Hypothalamus (tissue), 51 donors: ENCODE data around the gene INCA1.

Experiments used
- DNase-seq, 51 donors: peaks; one replicate each; lab custom pipeline; 2025; lab: John Stamatoyannopoulos, UW

Gene INCA1

DNA sequence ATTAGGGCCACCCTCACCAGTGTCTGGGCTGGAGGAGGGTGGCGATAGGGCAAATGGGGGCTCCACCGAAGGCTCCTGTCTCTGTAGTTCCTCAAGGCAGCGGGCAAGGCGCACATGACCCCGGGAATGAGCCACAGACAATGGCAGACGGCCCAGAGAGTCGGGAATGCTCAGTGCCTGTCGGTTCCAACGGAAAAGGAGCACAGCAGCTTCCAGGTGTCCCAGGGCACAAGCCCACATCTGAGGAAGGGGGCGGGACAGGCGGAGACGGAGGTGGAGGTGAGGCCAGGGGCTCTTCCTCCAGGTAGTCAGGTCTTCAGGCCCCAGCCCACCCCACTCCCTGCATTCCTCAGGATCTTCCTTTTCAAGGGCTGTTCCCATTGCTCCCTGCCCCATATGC lies 24.6 kb downstream of the INCA1 start:
- no peak for DNase-seq

DNA sequence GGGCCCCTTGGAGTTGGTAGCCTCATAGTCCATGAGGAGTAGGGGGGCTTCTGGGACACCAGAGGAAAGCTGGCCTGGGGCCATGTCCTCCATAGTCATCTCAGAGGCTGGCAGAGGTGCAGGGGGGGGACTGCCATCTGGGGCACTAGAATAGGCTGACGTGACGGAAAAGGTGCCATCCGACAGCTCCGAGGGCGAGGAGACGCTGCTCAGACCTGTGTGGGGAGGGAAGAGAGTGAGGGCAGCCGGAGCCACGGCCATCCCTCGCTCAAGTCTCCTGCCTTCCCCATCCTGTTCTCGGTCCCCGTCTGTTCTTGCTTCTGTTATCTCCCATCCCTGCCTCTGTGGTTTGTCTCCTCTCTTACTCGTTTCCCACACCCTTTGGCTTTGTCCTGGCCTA lies 25.0 kb downstream of the INCA1 start:
- DNase-seq = no peak

DNA sequence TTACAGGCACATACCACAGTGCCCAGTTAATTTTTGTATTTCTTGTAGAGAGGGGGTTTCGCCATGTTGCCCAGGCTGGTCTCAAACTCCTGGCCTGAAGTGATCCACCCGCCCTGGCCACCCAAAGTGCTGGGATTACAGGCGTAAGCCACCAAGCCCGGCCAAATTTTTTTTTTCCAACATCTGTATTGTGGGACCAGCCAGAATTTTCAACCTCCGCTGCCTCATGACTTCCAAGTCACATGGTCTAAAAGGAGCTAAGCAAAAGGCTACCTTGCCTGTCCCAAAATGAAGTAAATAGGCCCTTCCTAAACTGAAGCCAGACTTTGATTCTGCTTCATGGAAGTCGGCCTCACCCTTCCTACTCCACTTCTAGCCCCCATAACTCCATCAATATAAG lies 25.5 kb downstream of the INCA1 start:
- no peak for DNase-seq

DNA sequence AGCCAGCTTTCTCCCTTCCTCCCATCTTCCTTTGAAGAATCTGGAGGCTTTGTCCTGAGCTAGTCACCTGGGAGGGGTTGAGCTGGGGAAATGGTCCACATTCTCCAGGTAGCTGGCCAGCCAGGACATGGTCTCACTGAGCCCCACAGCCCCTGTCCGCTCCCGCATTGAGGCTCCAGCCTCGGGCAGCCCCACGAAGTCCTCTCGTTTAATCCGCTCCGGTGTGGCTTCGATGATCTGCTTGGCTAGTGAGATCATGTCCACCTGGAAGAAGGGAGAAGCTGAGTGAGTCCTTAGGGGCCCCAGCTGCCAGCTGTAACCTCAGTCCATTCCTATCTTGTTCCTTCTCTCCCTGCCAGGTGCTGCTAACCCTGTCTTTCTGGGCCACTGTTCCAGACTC lies 27.0 kb downstream of the INCA1 start:
- no peak for DNase-seq

DNA sequence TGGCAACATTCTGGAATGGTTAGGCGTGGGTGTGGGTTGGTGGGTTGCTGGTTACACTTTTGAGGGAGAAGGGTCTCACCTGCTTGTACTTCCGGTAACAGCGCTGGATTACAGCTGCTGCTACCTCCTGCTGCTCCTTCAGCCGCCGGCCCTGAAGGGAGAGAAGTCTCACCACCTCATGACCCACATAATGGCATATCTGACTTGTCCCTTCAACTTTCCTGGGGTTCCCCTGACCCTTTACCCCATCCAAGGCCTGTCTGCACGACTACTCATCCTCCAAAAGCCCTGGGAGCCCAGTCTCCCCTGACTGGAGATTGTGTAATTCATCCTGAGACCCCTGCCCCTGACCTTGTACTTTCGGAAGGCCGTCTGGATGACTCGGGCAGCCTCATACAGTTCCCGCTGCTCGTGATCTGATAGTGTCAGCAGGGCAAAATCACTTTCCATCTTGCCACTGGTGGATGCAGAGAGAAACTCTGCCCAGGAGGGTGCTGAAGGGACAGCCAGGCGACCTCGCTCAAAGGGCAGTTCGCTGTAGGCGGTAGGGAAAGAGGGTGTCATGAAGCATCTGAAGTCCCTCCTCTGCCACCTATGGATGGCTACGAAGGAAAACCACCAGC lies 27.7 kb downstream of the INCA1 start:
- no peak for DNase-seq

DNA sequence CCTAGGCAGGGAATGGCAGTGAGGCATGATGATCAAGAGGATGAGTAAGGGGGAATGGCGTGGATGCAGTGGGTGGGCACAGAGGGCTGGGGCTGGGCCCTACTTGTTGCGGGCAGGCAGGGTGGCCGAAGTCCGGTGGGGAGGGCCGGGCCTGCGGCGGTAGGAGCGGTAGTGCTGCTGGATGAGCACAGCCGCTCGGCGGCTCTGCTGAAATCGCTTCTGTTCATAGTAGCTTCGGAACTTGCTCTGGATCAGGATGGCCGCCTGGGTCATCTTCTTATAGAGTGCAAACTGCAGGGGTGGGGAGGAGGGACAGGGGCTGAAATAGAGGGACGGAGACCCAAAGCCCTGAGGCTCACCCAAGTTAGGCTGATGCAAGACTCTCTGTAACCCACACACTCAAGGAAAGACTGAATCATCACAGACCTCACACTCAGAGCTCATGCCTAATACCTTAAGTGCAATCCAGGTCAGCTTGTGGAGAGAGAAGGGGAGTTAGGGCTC lies 28.2 kb downstream of the INCA1 start:
- DNase-seq = peak in 3 of 51 donors; percentile 4 to 30 (median 29)

DNA sequence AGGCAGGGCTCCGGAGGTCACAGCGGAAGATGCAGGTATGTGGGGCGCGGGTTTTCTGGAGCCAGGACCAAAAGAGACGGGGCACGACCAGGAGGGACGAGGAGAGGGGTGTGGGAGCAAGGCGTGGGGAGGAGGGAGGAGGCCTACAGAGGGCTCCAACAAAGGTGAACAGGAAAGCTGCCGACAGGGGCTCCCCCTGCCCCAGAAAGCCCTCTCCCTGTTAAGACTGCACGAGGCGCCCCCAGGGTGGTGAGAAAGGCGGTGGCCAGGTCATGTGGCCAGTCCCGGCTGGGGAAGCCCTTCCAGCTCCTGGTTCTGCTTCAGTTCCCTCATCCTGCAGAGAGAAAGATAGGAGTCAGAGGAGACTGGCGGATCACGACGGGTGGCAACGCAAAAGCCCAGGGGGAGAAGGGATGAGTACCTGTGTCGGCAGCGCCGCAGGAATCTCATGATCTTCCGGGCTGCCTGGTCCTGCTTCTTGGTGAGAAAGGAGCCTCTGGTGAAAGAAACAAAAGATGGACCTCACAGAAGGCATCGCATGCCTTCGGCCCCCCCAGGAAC lies 28.8 kb downstream of the INCA1 start:
- peak in 16 of 51 donors; percentile 15 to 45 (median 31) for DNase-seq

DNA sequence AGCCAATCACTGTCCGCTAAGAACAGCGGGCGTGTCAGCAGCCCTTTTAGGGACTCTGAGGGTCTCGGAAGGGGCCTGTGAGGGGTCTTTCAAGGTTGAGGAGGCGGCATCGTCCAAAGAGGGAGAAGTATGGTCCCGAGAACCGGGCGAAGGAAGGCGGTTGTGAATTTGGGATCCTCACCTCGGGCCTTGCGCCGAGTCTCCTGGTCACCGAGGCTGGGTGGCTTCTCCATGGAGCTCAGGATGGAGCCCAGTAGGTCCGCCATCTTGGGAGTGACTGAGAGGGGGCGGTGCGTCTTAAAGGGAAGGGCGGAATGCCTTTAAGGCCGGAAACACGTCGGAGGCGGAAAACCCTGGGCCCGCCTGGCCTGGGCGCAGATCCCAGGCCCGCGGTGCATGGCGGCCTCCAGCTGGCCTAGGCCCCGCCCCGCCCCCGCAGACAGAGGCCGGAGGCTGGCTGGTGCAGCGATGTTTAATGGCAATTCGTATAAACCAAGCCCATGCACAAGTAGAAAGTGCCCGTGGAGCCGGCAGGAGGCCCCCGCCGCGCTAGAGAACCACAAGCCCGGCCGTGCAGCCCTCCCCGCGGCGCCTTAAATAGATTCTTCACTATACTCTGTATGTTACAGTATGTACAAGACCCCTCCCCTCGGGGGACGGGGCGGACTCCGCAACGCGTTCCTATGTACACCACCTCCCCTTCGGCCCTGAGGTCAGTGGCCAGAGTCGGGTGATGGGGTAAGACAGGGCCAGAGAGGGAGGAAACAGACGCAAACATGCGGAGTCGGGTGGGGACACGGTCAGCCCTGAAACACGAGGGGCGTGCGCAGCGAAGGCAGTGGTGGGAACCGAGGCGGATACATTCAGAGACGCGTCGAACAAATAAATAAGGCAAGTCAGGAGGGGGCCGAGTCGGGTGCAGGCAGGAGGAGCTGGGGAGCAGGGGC lies 29.5 kb downstream of the INCA1 start, which contains the start of gene SPAG7:
TSS of gene SPAG7 (minus strand) at position 279 of the 947 bp plus-strand sequence. CDS start at position 266, 13 bp downstream.
- DNase-seq = peak; percentile 89 to 100 (median 96)

DNA sequence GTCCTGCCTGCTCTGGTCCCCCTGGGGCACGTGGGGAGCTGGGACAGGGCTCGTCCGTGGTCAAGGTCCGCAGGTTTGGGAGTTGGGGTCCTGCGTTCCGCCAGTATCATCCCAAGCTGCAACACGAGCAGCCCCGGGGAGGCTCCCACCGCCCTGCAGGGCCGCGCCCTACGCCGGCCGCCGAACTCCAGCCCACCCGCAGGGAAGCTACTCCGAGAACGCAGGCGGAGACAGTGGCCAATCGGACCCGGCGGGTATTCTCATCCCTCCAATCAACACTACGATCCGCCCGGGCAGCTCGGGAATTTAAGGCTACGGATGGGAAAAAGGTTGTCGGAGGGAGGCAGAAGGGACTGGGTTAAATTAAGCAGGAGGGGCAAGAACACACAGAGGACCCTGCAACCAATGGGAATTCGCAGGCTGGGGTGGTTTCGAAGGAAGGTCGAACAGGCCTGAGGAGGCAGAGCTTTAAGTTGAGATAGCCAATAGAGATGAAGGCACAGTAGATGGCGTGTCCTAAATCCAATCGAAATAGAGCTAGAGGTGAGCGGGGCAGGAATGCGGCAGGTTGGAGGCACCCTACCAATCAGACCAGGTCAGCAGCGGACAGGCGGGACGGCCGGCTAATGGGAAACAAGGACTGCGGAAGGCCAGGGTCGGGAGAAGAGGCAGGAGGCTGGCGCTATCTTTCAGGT lies 30.3 kb downstream of the INCA1 start:
- peak in 48 of 51 donors; percentile 91 to 100 (median 99) for DNase-seq

DNA sequence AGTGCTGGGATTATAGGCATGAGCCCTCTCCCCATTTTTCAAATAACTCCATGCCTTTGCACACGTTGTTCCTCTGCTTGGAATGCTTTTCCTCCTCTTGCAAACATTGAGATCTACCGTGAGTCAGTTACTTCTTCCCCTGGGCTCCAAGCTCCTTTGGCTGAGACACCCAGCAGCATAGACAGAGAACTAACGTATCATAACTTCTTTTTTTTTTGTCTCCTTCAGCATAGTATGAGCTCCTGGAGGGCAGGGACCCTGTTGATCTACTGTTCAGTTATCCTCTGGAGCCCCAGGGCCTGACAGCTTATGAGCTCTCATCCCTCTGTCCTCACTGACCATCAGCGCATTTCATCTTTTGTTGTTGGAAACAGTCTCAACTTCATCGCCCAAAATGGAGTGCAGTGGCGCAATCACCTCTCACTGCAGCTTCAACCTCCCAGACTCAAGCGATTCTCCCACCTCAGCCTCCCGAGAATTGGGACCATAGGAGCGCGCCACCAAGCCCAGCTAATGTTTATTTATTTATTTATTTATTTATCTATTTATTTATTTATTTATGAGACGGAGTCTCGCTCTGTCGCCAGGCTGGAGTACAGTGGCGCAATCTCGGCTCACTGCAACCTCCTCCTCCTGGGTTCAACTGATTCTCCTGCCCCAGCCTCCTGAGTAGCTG lies 31.9 kb downstream of the INCA1 start:
- DNase-seq = no peak

DNA sequence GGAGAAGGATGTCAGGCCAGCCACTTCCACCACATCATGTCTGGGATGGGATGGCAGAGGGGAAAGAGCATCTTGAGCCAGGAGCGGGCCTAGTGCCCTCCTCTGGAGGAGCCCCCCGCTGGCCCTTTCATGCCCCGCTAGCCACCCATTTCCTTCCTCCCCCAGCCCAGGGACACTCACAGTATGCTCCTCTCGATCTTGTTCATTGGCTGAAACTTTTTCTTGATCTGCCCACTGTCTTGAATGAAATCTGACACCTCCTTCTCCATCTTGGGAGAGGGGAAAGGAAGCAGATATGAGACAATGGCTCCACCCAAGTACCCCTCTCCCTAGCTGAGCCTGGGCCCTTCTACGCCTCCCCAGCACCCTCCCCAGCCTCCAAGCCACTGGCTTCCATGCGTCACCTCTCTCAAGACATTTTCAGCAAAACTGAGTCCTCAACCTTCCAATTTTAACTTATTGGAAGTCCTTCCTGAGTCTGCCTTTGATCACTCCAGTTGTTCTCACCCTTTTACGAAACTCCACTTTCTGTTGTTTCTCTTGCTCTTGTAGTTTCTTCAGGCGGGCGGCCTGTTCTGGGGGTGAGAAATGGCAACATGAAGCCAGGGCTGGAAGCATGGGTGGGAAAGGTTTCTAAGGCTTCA lies 36.9 kb downstream of the INCA1 start:
- DNase-seq = no peak

DNA sequence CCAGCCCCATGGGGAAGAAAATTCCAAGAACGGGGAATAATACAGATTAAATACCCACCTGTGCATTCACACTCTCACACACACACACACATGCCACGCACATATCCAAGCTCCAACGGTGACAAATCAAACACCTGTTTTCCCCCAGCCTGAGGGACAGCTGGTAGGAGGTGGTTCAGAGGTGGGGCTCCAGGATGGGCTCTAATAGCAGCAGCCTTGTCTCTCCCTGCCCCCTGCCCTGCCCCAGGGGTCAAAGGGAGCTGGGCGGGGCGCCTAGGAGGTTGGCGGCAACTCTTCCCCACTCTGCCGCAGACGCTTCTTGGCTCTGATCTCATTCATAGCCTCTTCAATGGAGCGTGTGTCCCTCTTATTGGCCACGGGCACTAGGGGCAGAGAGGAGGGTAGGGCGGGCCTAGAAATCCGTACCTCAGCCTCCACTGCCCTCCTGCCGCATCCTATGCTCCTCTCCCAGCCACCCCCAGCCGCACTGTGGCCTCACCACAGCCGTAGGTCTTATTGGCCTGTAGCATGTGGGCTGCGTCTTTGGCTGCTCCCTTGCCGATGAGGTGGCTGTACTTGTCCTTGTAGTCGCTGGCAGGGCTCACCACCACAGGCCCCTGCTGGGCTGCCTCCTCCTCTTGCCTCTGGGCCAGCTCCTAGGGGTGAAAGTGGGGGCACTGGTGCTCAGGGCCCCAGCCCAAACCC lies 37.9 kb downstream of the INCA1 start:
- DNase-seq = no peak

DNA sequence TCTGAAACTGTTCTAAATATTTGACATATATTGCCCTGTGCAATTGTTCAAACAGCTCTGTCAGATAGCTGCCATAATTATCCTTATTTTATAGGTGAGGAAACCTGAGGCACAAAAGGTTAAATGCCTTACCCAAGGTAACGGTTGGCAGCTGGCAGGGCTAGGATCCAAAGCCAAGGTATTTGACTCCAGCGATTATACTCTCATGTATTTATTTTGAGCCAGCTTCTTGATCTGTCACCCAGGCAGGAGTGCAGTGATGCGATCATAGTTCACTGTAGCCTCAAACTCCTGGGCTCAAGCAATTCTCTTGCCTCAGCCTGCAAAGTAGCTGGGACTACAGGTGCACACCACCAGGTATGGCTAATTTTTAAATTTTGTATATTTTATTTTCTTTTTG lies 39.2 kb downstream of the INCA1 start:
- DNase-seq = no peak

DNA sequence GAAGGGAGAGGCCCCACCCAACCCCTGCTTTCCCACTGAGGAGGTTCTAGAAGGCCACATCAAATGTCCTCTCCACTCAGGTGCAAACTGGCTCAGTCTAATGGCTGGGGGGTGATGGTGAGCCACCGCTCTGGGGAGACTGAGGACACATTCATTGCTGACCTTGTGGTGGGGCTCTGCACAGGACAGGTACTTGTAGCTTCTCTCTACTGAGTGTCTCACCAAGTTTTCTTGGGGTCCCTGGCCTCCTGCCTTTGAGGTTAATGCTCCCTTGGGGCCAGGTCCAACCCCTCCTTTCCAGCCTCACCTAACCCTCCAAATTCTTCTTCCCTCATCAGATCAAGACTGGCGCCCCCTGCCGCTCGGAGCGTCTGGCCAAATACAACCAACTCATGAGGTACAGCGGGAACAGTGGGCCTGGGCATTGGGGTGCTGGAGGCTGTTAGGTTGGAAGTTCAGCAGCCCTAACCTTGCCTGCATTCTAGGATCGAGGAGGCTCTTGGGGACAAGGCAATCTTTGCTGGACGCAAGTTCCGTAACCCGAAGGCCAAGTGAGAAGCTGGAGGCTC lies 40.7 kb downstream of the INCA1 start:
- DNase-seq = no peak

DNA sequence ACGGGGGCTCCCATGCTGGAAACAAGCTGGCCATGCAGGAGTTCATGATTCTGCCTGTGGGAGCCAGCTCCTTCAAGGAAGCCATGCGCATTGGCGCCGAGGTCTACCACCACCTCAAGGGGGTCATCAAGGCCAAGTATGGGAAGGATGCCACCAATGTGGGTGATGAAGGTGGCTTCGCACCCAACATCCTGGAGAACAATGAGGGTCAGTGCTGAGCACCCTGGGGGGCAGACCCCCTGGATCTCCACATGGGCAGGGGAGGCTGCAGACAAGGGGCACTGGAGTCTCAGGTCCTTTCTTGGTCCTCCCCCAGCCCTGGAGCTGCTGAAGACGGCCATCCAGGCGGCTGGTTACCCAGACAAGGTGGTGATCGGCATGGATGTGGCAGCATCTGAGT lies 42.2 kb downstream of the INCA1 start:
- no peak for DNase-seq

DNA sequence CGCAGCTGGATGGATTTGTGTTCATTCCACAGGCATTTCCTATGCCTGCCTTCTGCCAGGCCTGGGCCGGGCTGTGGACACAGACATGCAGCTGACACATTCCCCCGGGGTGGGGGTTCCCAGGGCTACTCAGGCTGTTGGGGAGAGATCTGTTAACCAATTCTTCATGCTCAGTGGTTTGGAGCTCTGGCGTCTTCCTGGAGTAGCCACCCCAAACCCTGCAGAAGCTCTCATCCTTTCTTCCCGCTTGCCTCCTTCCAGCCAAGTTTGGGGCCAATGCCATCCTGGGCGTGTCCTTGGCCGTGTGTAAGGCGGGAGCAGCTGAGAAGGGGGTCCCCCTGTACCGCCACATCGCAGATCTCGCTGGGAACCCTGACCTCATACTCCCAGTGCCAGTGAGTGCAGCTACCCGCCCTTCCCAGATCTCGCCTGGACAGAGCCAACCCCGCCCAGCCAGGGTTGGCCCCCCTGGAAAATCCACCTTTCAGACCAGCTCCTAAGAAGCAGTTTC lies 43.8 kb downstream of the INCA1 start:
- no peak for DNase-seq

DNA sequence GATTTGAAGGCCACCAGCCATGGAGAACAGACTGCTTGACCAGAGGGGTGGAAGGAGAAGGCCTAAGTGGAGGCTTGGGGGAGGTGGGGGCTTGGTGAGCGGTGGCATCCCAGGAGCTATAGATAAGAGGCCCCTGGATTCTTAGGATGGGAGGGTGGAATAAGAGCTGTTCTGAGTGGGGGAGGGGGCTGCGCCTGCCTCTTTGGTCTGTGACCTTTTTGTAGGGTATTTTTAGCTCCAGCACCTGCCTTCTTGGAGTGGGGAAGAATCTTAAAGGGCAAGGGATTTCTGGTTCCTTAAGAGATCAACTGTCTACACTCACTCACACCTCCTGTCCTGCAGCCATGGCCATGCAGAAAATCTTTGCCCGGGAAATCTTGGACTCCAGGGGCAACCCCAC lies 45.8 kb downstream of the INCA1 start:
- DNase-seq = no peak

DNA sequence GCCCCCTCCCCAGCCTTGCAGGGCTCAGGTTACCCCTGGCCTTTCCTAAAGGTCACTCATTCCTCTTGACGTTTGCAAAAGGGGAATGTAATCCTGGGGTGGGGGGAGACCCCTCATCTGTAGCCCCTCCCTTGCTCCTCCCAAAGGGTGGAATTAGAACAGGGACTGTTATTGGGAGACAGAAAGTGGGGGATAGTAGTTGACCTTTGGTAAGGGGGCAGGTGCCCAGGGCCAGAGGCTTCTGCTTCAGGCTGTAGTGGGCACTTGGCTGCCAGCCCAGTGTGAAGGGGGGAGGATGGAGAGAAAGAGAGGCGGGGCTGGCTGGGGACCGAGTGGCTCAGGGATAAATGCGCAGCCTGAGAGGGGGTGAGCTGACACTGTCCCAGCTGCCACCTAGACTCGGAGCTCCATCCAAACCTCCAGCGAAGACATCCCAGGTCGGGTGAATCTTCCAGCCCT lies 46.5 kb downstream of the INCA1 start, which contains the start of gene ENO3:
TSS of gene ENO3 (plus strand) at position 374 of the 459 bp plus-strand sequence. CDS start 711 bp downstream, outside the sequence.
- no peak for DNase-seq
